Activated naive CD4-positive, alpha-beta T cell treated with anti-CD3 and anti-CD28 coated beads, Interleukin-2, amount 50 U/mL, for 72 hours (primary cell): ENCODE data around the gene PCSK5. TPM values are rescaled to one million over a fixed set of nuclear protein-coding genes. Genes with fewer than 3 reads are reported as not detected.
"Not testable (repeated sequence)": the region's sequence is repeated elsewhere in the genome, so short reads cannot be mapped to it uniquely, and the experiment has no call there.

Experiments
- ATAC-seq, 2 donors: fragments of 150-1000 bp; cut with Tn5 transposase; 2 replicates each; pipeline ENCODE4 v1.10.0; 2021; ENCODE audit warnings: mild to moderate bottlenecking in 2 of 2, moderate library complexity in 2 of 2
- DNase-seq, 2 donors: peaks; one replicate each; pipeline ENCODE4 v3.0.0; 2021 to 2022; ENCODE audit warnings: low spot score in 2 of 2
- H3K27ac Mint-ChIP-seq, 2 donors: one replicate each; pipeline ENCODE4 v1.8.0; 2022; ENCODE audit warnings: mild to moderate bottlenecking in 2 of 2, mixed read lengths in 2 of 2
- H3K36me3 Mint-ChIP-seq, 2 donors: one replicate each; pipeline ENCODE4 v1.8.0; 2022; ENCODE audit warnings: mixed read lengths in 2 of 2
- H3K9me3 Mint-ChIP-seq, 2 donors: one replicate each; pipeline ENCODE4 v1.8.0; 2022; ENCODE audit warnings: mixed read lengths in 2 of 2
- total RNA-seq, 2 donors: library from RNA; stranded (reverse); gene quantifications; one replicate each; pipeline ENCODE4 v1.2.3, GENCODE V29; 2022

Gene PCSK5
- total RNA-seq, 2 donors from 2014 or later = 1.6 to 6.3 TPM

GRCh38 chr9:75937521-75938258 is 47.2 kb downstream of the PCSK5 start:
- DNase-seq (no peak), ATAC-seq (no peak)
- no peaks in the 10 kb centered on the region for H3K9me3 Mint-ChIP-seq
- H3K36me3 Mint-ChIP-seq = peaks cover 13 to 15% of the 10 kb centered on the region in 2 donors
- H3K27ac Mint-ChIP-seq = no peak overlapping the region

DNA sequence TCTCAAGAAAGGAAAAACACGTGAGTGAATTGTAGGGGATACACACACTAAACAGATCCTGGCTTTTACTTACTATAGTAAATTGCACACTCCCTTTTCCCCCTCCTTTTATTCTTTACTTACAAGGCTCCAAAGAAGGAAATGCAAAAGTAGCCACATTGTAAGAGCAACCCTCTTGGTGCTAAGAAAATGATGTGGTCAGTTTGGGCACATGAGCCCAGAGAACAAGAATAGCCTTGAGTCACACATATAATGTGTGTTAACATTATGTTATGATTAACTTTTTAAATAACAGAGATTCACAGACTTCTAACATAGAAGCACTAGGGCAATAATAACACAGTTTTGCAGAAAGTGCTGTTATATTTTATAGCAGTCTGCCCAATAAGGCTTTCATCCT is 48.5 kb downstream of the PCSK5 start:
- H3K27ac Mint-ChIP-seq = no peak overlapping the region
- DNase-seq (no peak), ATAC-seq (no peak)
- no peaks in the 10 kb centered on the region for H3K9me3 Mint-ChIP-seq
- H3K36me3 Mint-ChIP-seq = peaks cover 9 to 15% of the 10 kb centered on the region in 2 donors

- H3K36me3 Mint-ChIP-seq = peaks cover 5 to 15% of the 10 kb centered on the region in 2 donors
- H3K27ac Mint-ChIP-seq = no peak overlapping the region
- DNase-seq (no peak), ATAC-seq (no peak)
- no peaks in the 10 kb centered on the region for H3K9me3 Mint-ChIP-seq
Observed at GRCh38 chr9:75939536-75940111, 49.2 kb downstream of the PCSK5 start.

DNA sequence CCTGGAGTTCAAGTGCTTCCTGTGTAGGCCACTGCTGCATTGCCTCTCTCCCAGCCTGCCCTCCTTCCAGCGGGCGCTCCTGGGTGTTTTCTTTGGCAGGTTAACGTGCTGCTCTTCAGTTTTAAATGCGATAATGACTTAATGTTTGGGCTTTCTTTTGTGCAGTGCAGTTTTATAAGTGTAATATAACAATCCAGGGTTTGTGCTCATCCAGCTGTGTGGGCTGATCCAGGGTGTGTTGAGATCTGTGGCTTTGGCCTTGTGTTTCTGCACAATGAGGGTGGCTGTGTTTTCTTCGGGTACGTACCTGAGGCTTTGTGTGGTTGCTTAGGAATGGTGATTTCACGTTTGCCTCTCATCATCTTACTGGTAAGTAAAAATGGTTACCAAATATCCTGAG is 50.6 kb downstream of the PCSK5 start:
- Mint-ChIP-seq H3K9me3 (no peaks in the 10 kb centered on the region), H3K27ac (no peak overlapping the region), H3K36me3 (peaks cover 5 to 22% of the 10 kb centered on the region in 2 donors)
- no peak for ATAC-seq
- no peak for DNase-seq

GRCh38 chr9:75941577-75942311 is 51.3 kb downstream of the PCSK5 start:
- no peak overlapping the region for H3K27ac Mint-ChIP-seq
- DNase-seq (no peak), ATAC-seq (no peak)
- no peaks in the 10 kb centered on the region for H3K9me3 Mint-ChIP-seq
- peaks cover 5 to 19% of the 10 kb centered on the region in 2 donors for H3K36me3 Mint-ChIP-seq

GRCh38 chr9:75946766-75947165 is 56.3 kb downstream of the PCSK5 start:
- H3K9me3 Mint-ChIP-seq = no peaks in the 10 kb centered on the region
- peaks cover 9 to 14% of the 10 kb centered on the region in 2 donors for H3K36me3 Mint-ChIP-seq
- H3K27ac Mint-ChIP-seq = no peak overlapping the region
- DNase-seq = no peak
- ATAC-seq = no peak

DNA sequence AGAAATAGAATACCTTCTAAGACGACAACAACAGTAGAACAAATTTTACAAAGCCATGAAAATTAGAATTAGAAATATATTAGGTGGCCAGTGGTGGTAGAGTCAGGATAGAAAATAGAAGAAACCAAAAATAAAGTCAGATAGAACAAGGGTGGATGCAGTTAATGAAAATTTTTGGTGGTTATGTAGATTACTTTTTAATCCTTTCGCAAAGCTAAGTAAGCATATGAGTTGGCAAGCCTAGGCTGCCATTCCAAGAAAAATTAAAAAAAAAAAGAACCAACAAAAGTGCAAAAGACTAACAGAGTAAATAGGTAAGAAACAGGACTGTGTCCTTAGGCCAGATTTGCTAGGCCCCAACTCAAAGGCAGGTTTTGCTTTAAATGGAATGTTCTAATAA is 56.8 kb downstream of the PCSK5 start:
- no peak overlapping the region for H3K27ac Mint-ChIP-seq
- no peak for ATAC-seq

DNA sequence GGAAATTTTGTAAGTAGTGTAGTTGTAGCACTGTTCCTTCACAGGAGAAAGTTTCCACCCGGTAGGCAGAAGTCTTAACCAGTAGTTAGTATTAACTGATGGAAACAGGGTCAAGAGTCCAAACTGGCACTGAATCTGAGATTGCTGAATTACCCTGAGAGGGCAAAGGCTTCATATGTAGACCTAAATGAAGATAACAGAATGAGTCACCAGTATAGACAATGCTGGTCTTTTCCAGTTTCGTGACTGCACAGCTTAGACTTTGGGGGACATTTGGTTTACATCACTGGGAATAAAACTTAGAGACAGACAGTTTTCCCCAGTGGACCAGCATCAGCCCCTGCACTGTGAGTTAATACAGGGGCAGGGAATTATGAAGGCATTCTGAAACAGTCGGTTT is 60.5 kb downstream of the PCSK5 start:
- H3K36me3 Mint-ChIP-seq = peaks cover 6 to 15% of the 10 kb centered on the region in 2 donors
- no peaks in the 10 kb centered on the region for H3K9me3 Mint-ChIP-seq
- no peak for ATAC-seq
- DNase-seq = no peak
- no peak overlapping the region for H3K27ac Mint-ChIP-seq

More for the DNA sequence above, 56.8 kb downstream of the PCSK5 start:
- DNase-seq = no peak
- Mint-ChIP-seq H3K36me3 (peaks cover 9 to 14% of the 10 kb centered on the region in 2 donors), H3K9me3 (no peaks in the 10 kb centered on the region)

- ATAC-seq (no peak), DNase-seq (no peak)
- Mint-ChIP-seq H3K27ac (no peak overlapping the region), H3K9me3 (no peaks in the 10 kb centered on the region), H3K36me3 (peaks cover 6 to 14% of the 10 kb centered on the region in 2 donors)
Observed at GRCh38 chr9:75953218-75953617, 62.7 kb downstream of the PCSK5 start.

DNA sequence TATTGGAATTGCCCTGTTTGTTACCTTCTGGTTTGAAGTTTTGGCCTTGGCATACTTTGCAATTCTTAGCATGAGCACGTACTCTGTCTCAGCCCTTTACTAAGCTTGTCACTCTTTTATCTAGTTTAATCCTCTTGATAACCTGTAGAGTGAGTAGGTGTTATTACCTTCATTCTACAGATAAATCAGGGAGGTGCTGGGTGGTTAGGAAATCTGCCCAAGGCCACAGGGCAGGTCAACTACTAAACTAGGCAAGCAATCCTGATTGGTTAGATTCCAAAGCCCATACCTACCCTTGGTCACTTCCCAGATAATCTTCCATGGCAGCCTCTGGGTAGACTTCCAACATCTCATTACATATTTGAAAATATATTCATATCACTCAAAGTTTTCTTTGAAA is 65.7 kb downstream of the PCSK5 start:
- ATAC-seq (no peak), DNase-seq (no peak)
- Mint-ChIP-seq H3K27ac (no peak overlapping the region), H3K9me3 (peaks cover 3 to 5% of the 10 kb centered on the region in 2 donors), H3K36me3 (peaks cover 6% of the 10 kb centered on the region in 2 donors)

- peaks cover 3 to 5% of the 10 kb centered on the region in 2 donors for H3K9me3 Mint-ChIP-seq
- H3K27ac Mint-ChIP-seq = no peak overlapping the region
- ATAC-seq = no peak
- peaks cover 6 to 8% of the 10 kb centered on the region in 2 donors for H3K36me3 Mint-ChIP-seq
- DNase-seq = no peak
Observed at GRCh38 chr9:75957116-75957515, 66.6 kb downstream of the PCSK5 start.

- H3K36me3 Mint-ChIP-seq = peaks cover 6 to 7% of the 10 kb centered on the region in 2 donors
- peaks cover 3 to 5% of the 10 kb centered on the region in 2 donors for H3K9me3 Mint-ChIP-seq
- H3K27ac Mint-ChIP-seq = no peak overlapping the region
- DNase-seq (no peak), ATAC-seq (no peak)
Observed at GRCh38 chr9:75958226-75958625, 67.8 kb downstream of the PCSK5 start.

DNA sequence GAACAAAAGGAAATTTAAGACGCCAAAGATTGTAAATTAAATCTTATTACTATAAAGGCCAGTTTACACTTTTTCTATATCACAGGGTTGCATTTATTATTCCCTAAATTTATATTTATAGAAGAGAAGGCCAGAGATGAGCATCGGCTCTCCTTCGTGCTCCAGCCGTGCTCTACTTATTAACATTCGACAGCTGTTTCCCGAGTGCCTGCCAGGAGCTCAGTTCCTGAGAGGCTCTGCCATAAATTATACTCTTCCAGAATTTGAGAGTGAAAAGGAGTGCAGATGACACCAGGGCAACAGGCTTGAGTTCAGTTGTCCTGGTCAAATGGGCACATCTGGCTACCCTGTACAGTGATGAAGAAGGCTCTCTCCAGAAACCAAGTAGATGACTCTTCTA is 70.1 kb downstream of the PCSK5 start:
- Mint-ChIP-seq H3K9me3 (peaks cover 3 to 12% of the 10 kb centered on the region in 2 donors), H3K27ac (no peak overlapping the region), H3K36me3 (peaks cover 6 to 14% of the 10 kb centered on the region in 2 donors)
- DNase-seq = no peak
- ATAC-seq = no peak

- Mint-ChIP-seq H3K36me3 (peaks cover 6 to 14% of the 10 kb centered on the region in 2 donors), H3K27ac (peak overlapping the region in 1 of 2 donors; percentile 62), H3K9me3 (peaks cover 3 to 12% of the 10 kb centered on the region in 2 donors)
- peak; percentile 18 to 29 for ATAC-seq
- no peak for DNase-seq
Observed at GRCh38 chr9:75962013-75962661, 71.7 kb downstream of the PCSK5 start.

- H3K36me3 Mint-ChIP-seq = peaks cover 6 to 14% of the 10 kb centered on the region in 2 donors
- peak in 1 of 2 donors; percentile 22 for ATAC-seq
- no peak overlapping the region for H3K27ac Mint-ChIP-seq
- no peak for DNase-seq
- H3K9me3 Mint-ChIP-seq = peaks cover 3 to 12% of the 10 kb centered on the region in 2 donors
Observed at GRCh38 chr9:75962662-75963036, 72.2 kb downstream of the PCSK5 start.

GRCh38 chr9:75963321-75963720 is 72.8 kb downstream of the PCSK5 start:
- H3K27ac Mint-ChIP-seq, DNase-seq, ATAC-seq: not testable (repeated sequence)
- Mint-ChIP-seq H3K9me3 (peaks cover 3 to 14% of the 10 kb centered on the region in 2 donors), H3K36me3 (peaks cover 10 to 14% of the 10 kb centered on the region in 2 donors)

GRCh38 chr9:75964427-75964826 is 74.0 kb downstream of the PCSK5 start:
- Mint-ChIP-seq H3K9me3 (peaks cover 0 to 10% of the 10 kb centered on the region in 2 donors), H3K36me3 (peaks cover 14 to 21% of the 10 kb centered on the region in 2 donors), H3K27ac (no peak overlapping the region)
- ATAC-seq (no peak), DNase-seq (no peak)
